HL-60/S4 (cell line): ENCODE results near the gene GRHL1.

Experiments used
- in situ Hi-C: fragments of 300-500 bp; cut with MboI; formaldehyde crosslinking; loops from 2 replicates; pipeline ENCODE4 v1.14.3; 2022; ENCODE audit warnings: low sequenced_read_pairs

The GRHL1 gene

GRCh38 chr2:10036095-10036884, 84.8 kb downstream of the GRHL1 start:
- in situ Hi-C loops = no loop called here

- in situ Hi-C loops = no loop called here
These were observed 86.6 kb downstream of the GRHL1 start for GRCh38 chr2:10038123-10038522.

- in situ Hi-C loops = no loop called here
These were observed 87.2 kb downstream of the GRHL1 start for GRCh38 chr2:10038716-10039115.

GRCh38 chr2:10039658-10040410, 88.3 kb downstream of the GRHL1 start:
- in situ Hi-C loops = loop anchor here (10.0 kb wide), 1 partner anchor 225 kb away; no protein-coding TSS in a partner anchor

GRCh38 chr2:10041711-10042110, 90.2 kb downstream of the GRHL1 start:
- in situ Hi-C loops = loop anchor here (10.0 kb wide), 1 partner anchor 227 kb away; no protein-coding TSS in a partner anchor

- in situ Hi-C loops = loop anchor here (10.0 kb wide), 1 partner anchor 228 kb away; no protein-coding TSS in a partner anchor
These were observed 91.0 kb downstream of the GRHL1 start for GRCh38 chr2:10042301-10043161.

GRCh38 chr2:10043256-10043905, 91.9 kb downstream of the GRHL1 start, which contains the start of gene KLF11:
KLF11 (plus strand) TSS chr2:10043550; CDS start chr2:10043717, 167 bp downstream.
- in situ Hi-C loops = loop anchor here (10.0 kb wide), 1 partner anchor 229 kb away; no protein-coding TSS in a partner anchor

GRCh38 chr2:10043906-10044601, 92.6 kb downstream of the GRHL1 start:
- in situ Hi-C loops = loop anchor here (10.0 kb wide), 1 partner anchor 229 kb away; no protein-coding TSS in a partner anchor

GRCh38 chr2:10045561-10046355, 94.3 kb downstream of the GRHL1 start:
- in situ Hi-C loops = loop anchor here (10.0 kb wide), 1 partner anchor 231 kb away; no protein-coding TSS in a partner anchor

- in situ Hi-C loops = loop anchor here (10.0 kb wide), 1 partner anchor 232 kb away; no protein-coding TSS in a partner anchor
These were observed 95.4 kb downstream of the GRHL1 start for GRCh38 chr2:10046931-10047330.

GRCh38 chr2:10047616-10048500, 96.4 kb downstream of the GRHL1 start:
- in situ Hi-C loops = loop anchor here (10.0 kb wide), 1 partner anchor 233 kb away; no protein-coding TSS in a partner anchor

GRCh38 chr2:10048501-10049171, 97.1 kb downstream of the GRHL1 start:
- in situ Hi-C loops = loop anchor here (10.0 kb wide), 1 partner anchor 234 kb away; no protein-coding TSS in a partner anchor
